K562 (cell line): ENCODE data around the gene PPP2R1B. TPM values are rescaled to one million over a fixed set of nuclear protein-coding genes. Genes with fewer than 3 reads are reported as not detected.
A peak's percentile ranks its signal among the peaks of the same experiment; 100 is the strongest.

Source experiments
- ATAC-seq: fragments of 200-7000 bp; cut with Tn5 transposase; 3 replicates; pipeline ENCODE4 v1.9.1; 2020; ENCODE audit warnings: moderate library complexity
- BruUV-seq: library from RNA; stranded (reverse); fragments of 400-500 nt; replicated peaks from 2 replicates; lab custom pipeline; 2021; lab: Mats Ljungman, UMichigan
- CTCF ChIA-PET: fragments of 300-600 bp; formaldehyde crosslinking; extraction: SDS; loops from one replicate; lab custom pipeline; 2021; ENCODE audit warnings: low intra/inter-chr PET ratio; lab: Yijun Ruan, JAX
- POLR2A ChIA-PET: fragments of 300-600, 350-650 bp; sonication (Branson Sonifier 250); formaldehyde crosslinking; extraction: SDS; loops from one replicate; lab custom pipeline; 2021; ENCODE audit warnings: antibody characterized with exemption, inconsistent platforms; lab: Yijun Ruan, JAX
- DNase-seq, 4 experiments: peaks; one replicate each; pipeline versions ENCODE4 v3.0.0 to v3.0.0-alpha.2; 2011 to 2018; ENCODE audit warnings: low spot score in 3 of 4, mixed read lengths in 3 of 4; ENCODE audit errors: extremely low read depth in 1 of 4
- FAIRE-seq: peaks from 2 replicates; lab custom pipeline; 2011; peaks lifted over from hg19 to GRCh38; lab: Jason Lieb, UNC
- H2AFZ ChIP-seq: 2 replicates; pipeline ENCODE4 v1.6.0; 2011; ENCODE audit warnings: low read depth, low read length, control low read depth, inconsistent platforms
- H3K27ac ChIP-seq: fragments of 200-600 bp; 3 replicates; pipeline ENCODE4 v1.8.0; 2011; ENCODE audit warnings: low read depth, mild to moderate bottlenecking, control low read depth, inconsistent platforms, low read length, moderate library complexity, mixed read lengths; ENCODE audit errors: extremely low read depth
- H3K27me3 ChIP-seq, 2 experiments: fragments of 300-600 bp in 1 of 2; 2 replicates in 1 of 2; 3 replicates in 1 of 2; pipeline versions ENCODE4 v1.6.0 to v1.8.0; 2011; ENCODE audit warnings: inconsistent platforms in 2 of 2, low read length in 2 of 2, mild to moderate bottlenecking in 1 of 2, mixed read lengths in 1 of 2, moderate library complexity in 1 of 2; ENCODE audit not compliant: control insufficient read depth in 2 of 2, insufficient read depth in 2 of 2
- H3K36me3 ChIP-seq: fragments of 300-600 bp; 3 replicates; pipeline ENCODE4 v1.8.0; 2011; ENCODE audit warnings: mild to moderate bottlenecking, low read length, inconsistent platforms; ENCODE audit not compliant: control insufficient read depth, insufficient read depth
- H3K4me1 ChIP-seq, 2 experiments: fragments of 200-600 bp in 1 of 2; replicated peaks in 1 of 2; 2 replicates in 1 of 2; 3 replicates in 1 of 2; pipeline versions ENCODE4 v1.5.1 to v1.8.0; 2011; ENCODE audit warnings: inconsistent platforms in 2 of 2, low read length in 2 of 2, mild to moderate bottlenecking in 1 of 2, mixed read lengths in 1 of 2, moderate library complexity in 1 of 2; ENCODE audit not compliant: control insufficient read depth in 2 of 2, insufficient read depth in 2 of 2
- H3K4me2 ChIP-seq: 2 replicates; pipeline ENCODE4 v1.6.1; 2011; ENCODE audit warnings: low read length, control low read depth, inconsistent platforms, mixed read lengths; ENCODE audit not compliant: insufficient read depth
- H3K4me3 ChIP-seq: fragments of 200-600 bp; sonication (generic), shearing (Covaris generic); 2 replicates; pipeline ENCODE4 v1.5.1; 2016; ENCODE audit warnings: control low read depth, inconsistent platforms
- H3K79me2 ChIP-seq: fragments of 200-600 bp; 3 replicates; pipeline ENCODE4 v1.8.0; 2011; ENCODE audit warnings: low read length, inconsistent platforms; ENCODE audit not compliant: control insufficient read depth, insufficient read depth
- H3K9ac ChIP-seq, 2 experiments: 2 replicates each; pipeline versions ENCODE4 v1.6.0 to v1.6.1; 2011; ENCODE audit warnings: low read depth in 2 of 2, low read length in 2 of 2, control low read depth in 1 of 2, inconsistent platforms in 1 of 2, mild to moderate bottlenecking in 1 of 2, mixed read lengths in 1 of 2; ENCODE audit not compliant: insufficient read depth in 1 of 2
- H3K9me1 ChIP-seq: one replicate; pipeline ENCODE4 v1.6.0; 2011; ENCODE audit warnings: inconsistent platforms, mild to moderate bottlenecking, low read length, moderate library complexity; ENCODE audit not compliant: control insufficient read depth, insufficient read depth
- H3K9me3 ChIP-seq: replicated peaks from 2 replicates; pipeline ENCODE4 v1.5.1; 2011; ENCODE audit warnings: low read depth, low read length, inconsistent platforms; ENCODE audit not compliant: control insufficient read depth, insufficient read depth
- H4K20me1 ChIP-seq: replicated peaks from 2 replicates; pipeline ENCODE4 v1.6.1; 2011; ENCODE audit warnings: low read length, inconsistent platforms, mixed read lengths; ENCODE audit not compliant: control insufficient read depth, insufficient read depth
- CXXC5 ChIP-seq: fragments of 250-450 bp; sonication (Bioruptor Pico); IDR thresholded peaks from 2 replicates; pipeline ENCODE4 v1.8.0; 2022; ENCODE audit warnings: inconsistent platforms, mild to moderate bottlenecking, moderate library complexity
- EP400 ChIP-seq: fragments of 450-650 bp; IDR thresholded peaks from 2 replicates; pipeline ENCODE4 v1.6.1; 2017; ENCODE audit warnings: antibody characterized with exemption, mild to moderate bottlenecking, moderate library complexity
- ESRRB ChIP-seq: fragments of 250-450 bp; sonication (Bioruptor Pico); IDR thresholded peaks from 2 replicates; pipeline ENCODE4 v1.5.0; 2020; ENCODE audit warnings: mild to moderate bottlenecking, moderate library complexity, borderline replicate concordance
- FOXJ2 ChIP-seq: fragments of 200-800 bp; sonication (Bioruptor generic); IDR thresholded peaks from 2 replicates; pipeline ENCODE4 v1.6.1; 2016; ENCODE audit warnings: missing genetic modification characterization, missing compliant biosample characterization
- HDAC1 ChIP-seq, 2 experiments: fragments of 450-650 bp; IDR thresholded peaks; 2 replicates each; pipeline ENCODE4 v1.6.1; 2016 to 2017; ENCODE audit warnings: inconsistent platforms in 1 of 2, mild to moderate bottlenecking in 1 of 2, moderate library complexity in 1 of 2
- KAT7 ChIP-seq: sonication (generic); formaldehyde crosslinking; IDR thresholded peaks from 2 replicates; pipeline ENCODE4 v1.8.0; 2022; ENCODE audit warnings: missing genetic modification reagents, mild to moderate bottlenecking, borderline replicate concordance
- MED1 ChIP-seq: sonication (generic); formaldehyde crosslinking; IDR thresholded peaks from 2 replicates; pipeline ENCODE4 v1.8.1; 2023; ENCODE audit warnings: missing genetic modification reagents, borderline replicate concordance
- MEF2A ChIP-seq: IDR thresholded peaks from 2 replicates; pipeline ENCODE4 v1.6.1; 2011; ENCODE audit warnings: low read depth, mild to moderate bottlenecking, low read length, moderate library complexity; ENCODE audit not compliant: control insufficient read depth
- NFYB ChIP-seq: IDR thresholded peaks from 2 replicates; pipeline ENCODE4 v1.6.1; 2011; ENCODE audit warnings: mild to moderate bottlenecking, moderate library complexity; ENCODE audit not compliant: insufficient read length; ENCODE audit errors: extremely low read depth
- POLR2AphosphoS2 ChIP-seq: IDR thresholded peaks from 2 replicates; pipeline ENCODE4 v1.6.1; 2012; ENCODE audit warnings: low read length, improper control_type of control experiment
- POLR2G ChIP-seq: fragments of 200-400 bp; formaldehyde crosslinking; IDR thresholded peaks from 2 replicates; pipeline ENCODE4 v1.6.1; 2017; ENCODE audit warnings: low read depth, mild to moderate bottlenecking, antibody characterized with exemption, low read length, moderate library complexity
- RCOR1 ChIP-seq, 2 experiments: IDR thresholded peaks; 2 replicates each; pipeline ENCODE4 v1.6.1; 2012; ENCODE audit warnings: low read depth in 2 of 2, low read length in 2 of 2, borderline replicate concordance in 1 of 2, improper control_type of control experiment in 1 of 2
- SUPT5H ChIP-seq: fragments of 450-650 bp; IDR thresholded peaks from 2 replicates; pipeline ENCODE4 v1.6.1; 2016
- WGBS: fragments of 100-300 bp; shearing (Covaris generic); methylation state at CpG from one replicate; pipeline ENCODE4 v1.1.6; 2016; ENCODE audit warnings: low coverage, mixed read lengths; ENCODE audit not compliant: insufficient coverage; ENCODE audit errors: missing lambda C conversion rate; 5-methylcytosine and 5-hydroxymethylcytosine counted together
- in situ Hi-C: fragments of 300-500 bp; cut with MboI; formaldehyde crosslinking; loops from 4 replicates; pipeline ENCODE4 v1.15.0; 2018; ENCODE audit warnings: inconsistent platforms, mixed read lengths
- intact Hi-C: fragments of 100-400 bp; cut with micrococcal nuclease; formaldehyde crosslinking; loops from 2 replicates; pipeline ENCODE4 v1.14.2; 2022
- polyA plus RNA-seq, 8 experiments: library from polyadenylated mRNA; depleted of rRNA in 4 of 8; stranded (reverse) in 5 of 8; unstranded in 3 of 8; fragments of >200 nt; fragmentation: Nextera tagmentation in 2 of 8; fragmentation: Illumina TruSeq in 1 of 8; extraction: Ambion mirVana in 2 of 8; extraction: Trizol in 1 of 8; gene quantifications; 2 replicates each; pipeline versions ENCODE4 v1.2.1 to v1.2.3, GENCODE V29; 2011 to 2014; ENCODE audit warnings: inconsistent platforms in 1 of 8, missing spikeins in 1 of 8
- total RNA-seq, 7 experiments: library from RNA; depleted of rRNA in 6 of 7; stranded (reverse); fragments of >200 nt in 6 of 7; fragmentation: Illumina TruSeq in 2 of 7; extraction: Trizol in 2 of 7; gene quantifications; 2 replicates each; pipeline versions ENCODE4 v1.2.1 to v1.2.3, GENCODE V29; 2011 to 2021; ENCODE audit warnings: low replicate concordance in 1 of 7
- TF ChIP-seq, protein P1 (sequence below): fragments of 250-450 bp; sonication (Bioruptor Pico); IDR thresholded peaks from 2 replicates; pipeline ENCODE4 v1.4.0; 2020; ENCODE audit warnings: borderline replicate concordance
- TF ChIP-seq, protein P2 (sequence below): fragments of 250-450 bp; sonication (Bioruptor Pico); IDR thresholded peaks from 2 replicates; pipeline ENCODE4 v1.5.0; 2020; ENCODE audit warnings: mild to moderate bottlenecking
- TF ChIP-seq, protein P3 (sequence below): fragments of 450-650 bp; IDR thresholded peaks from 2 replicates; pipeline ENCODE4 v1.7.1; 2018; ENCODE audit warnings: mild to moderate bottlenecking, low read depth; ENCODE audit not compliant: partially characterized antibody

PPP2R1B gene
- total and polyA plus RNA-seq, 9 of the 15 experiments (the other 6 are each of a cell fraction or from before 2014, with no cell fraction given): 24.6 to 68.5 (median 39.8) TPM

DNA sequence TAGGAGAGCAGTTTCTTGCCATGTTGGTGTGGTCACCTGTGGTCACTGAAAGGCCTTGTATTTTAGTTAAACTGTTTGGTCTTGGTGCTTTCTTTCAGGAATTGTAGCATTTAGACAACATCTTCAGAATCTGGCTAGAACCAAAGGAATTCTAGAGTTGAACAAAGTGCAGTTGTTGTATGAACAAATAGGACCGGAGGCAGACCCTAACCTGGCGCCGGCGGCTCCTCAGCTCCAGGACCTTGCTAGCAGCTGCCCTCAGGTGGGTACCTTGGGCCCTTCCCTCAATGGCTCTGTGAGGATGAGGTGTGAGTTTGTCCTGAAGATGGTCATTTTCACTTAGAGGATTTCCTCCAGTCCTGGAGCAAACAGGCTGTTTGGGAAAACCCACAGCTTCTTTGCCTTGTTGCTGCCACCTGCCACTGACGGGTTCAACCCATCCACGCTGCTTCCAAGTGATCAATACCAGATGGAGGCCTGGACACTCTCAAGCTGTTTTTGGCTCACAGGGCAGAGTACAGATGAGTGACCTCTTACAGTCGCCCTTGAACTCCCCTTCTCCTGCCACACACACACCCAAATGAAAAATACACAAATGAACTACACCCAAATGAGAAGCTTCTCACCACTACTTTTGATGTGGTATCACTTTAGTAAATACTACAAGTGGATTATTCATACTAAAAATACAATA, 45.2 kb downstream of the PPP2R1B start:
- intact Hi-C loops: no loop called here
- H3K79me2 ChIP-seq: no peaks in the 10 kb centered on the region
- H3K4me2 ChIP-seq: no peak overlapping the region
- no peak overlapping the region for H3K27ac ChIP-seq
- no peak for ATAC-seq
- no peaks in the 10 kb centered on the region for H3K4me1 ChIP-seq
- DNase-seq: no peak
- H3K9ac ChIP-seq: no peak overlapping the region
- no peaks in the 10 kb centered on the region for H3K27me3 ChIP-seq
- no TSS peak for BruUV-seq
- peak; percentile 11 for FAIRE-seq
- no peaks in the 10 kb centered on the region for H3K9me1 ChIP-seq
- no peak overlapping the region for H3K4me3 ChIP-seq
- 92% methylated on average over 7 of the region's 7 CpGs for WGBS
- H3K36me3 ChIP-seq: peaks cover 70% of the 10 kb centered on the region; the same call in 2 of the 3 replicates
- in situ Hi-C loops: no loop called here
- H3K9me3 ChIP-seq: no peaks in the 10 kb centered on the region
- POLR2A ChIA-PET: interaction anchor here (1.1 kb wide), 1 partner anchor 8 kb away, joined by 3 read pairs; no protein-coding TSS in a partner anchor
- no peak for TF ChIP-seq POLR2AphosphoS2
- TF ChIP-seq POLR2G: no peak
- TF ChIP-seq, protein P1, sequence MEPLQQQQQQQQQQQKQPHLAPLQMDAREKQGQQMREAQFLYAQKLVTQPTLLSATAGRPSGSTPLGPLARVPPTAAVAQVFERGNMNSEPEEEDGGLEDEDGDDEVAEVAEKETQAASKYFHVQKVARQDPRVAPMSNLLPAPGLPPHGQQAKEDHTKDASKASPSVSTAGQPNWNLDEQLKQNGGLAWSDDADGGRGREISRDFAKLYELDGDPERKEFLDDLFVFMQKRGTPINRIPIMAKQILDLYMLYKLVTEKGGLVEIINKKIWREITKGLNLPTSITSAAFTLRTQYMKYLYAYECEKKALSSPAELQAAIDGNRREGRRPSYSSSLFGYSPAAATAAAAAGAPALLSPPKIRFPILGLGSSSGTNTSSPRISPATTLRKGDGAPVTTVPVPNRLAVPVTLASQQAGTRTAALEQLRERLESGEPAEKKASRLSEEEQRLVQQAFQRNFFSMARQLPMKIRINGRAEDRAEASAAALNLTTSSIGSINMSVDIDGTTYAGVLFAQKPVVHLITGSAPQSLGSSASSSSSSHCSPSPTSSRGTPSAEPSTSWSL (CRISPR knock-in tag): no peak
- TF ChIP-seq MED1 (CRISPR knock-in tag): no peak
- no peak for TF ChIP-seq HDAC1 (IDR thresholded peaks at IDR 0.05)
- TF ChIP-seq SUPT5H: no peak
- TF ChIP-seq MEF2A: no peak
- TF ChIP-seq EP400: no peak
- TF ChIP-seq ESRRB (CRISPR knock-in tag): no peak
- TF ChIP-seq NFYB: no peak
- TF ChIP-seq, protein P2, sequence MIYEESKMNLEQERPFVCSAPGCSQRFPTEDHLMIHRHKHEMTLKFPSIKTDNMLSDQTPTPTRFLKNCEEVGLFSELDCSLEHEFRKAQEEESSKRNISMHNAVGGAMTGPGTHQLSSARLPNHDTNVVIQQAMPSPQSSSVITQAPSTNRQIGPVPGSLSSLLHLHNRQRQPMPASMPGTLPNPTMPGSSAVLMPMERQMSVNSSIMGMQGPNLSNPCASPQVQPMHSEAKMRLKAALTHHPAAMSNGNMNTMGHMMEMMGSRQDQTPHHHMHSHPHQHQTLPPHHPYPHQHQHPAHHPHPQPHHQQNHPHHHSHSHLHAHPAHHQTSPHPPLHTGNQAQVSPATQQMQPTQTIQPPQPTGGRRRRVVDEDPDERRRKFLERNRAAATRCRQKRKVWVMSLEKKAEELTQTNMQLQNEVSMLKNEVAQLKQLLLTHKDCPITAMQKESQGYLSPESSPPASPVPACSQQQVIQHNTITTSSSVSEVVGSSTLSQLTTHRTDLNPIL (CRISPR knock-in tag): no peak
- TF ChIP-seq RCOR1 (IDR thresholded peaks at IDR 0.05; ENCODE audit: borderline replicate concordance in 1 of 2, low read depth in 2 of 2, low read length in 2 of 2): no peak
- no peak for TF ChIP-seq CXXC5 (CRISPR knock-in tag)
- no peak for TF ChIP-seq KAT7 (CRISPR knock-in tag)
- TF ChIP-seq, protein P3, sequence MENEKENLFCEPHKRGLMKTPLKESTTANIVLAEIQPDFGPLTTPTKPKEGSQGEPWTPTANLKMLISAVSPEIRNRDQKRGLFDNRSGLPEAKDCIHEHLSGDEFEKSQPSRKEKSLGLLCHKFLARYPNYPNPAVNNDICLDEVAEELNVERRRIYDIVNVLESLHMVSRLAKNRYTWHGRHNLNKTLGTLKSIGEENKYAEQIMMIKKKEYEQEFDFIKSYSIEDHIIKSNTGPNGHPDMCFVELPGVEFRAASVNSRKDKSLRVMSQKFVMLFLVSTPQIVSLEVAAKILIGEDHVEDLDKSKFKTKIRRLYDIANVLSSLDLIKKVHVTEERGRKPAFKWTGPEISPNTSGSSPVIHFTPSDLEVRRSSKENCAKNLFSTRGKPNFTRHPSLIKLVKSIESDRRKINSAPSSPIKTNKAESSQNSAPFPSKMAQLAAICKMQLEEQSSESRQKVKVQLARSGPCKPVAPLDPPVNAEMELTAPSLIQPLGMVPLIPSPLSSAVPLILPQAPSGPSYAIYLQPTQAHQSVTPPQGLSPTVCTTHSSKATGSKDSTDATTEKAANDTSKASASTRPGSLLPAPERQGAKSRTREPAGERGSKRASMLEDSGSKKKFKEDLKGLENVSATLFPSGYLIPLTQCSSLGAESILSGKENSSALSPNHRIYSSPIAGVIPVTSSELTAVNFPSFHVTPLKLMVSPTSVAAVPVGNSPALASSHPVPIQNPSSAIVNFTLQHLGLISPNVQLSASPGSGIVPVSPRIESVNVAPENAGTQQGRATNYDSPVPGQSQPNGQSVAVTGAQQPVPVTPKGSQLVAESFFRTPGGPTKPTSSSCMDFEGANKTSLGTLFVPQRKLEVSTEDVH: no peak
- no peak for TF ChIP-seq FOXJ2 (tag)
- H2AFZ ChIP-seq: no peak overlapping the region
- H4K20me1 ChIP-seq: 0 out of 2 replicates have a peak, but pooled peaks cover 3% of the 10 kb centered on the region
- CTCF ChIA-PET: no interaction called here
